GM12878 (cell line): ENCODE measurements around the gene ARFGAP3. TPM values are rescaled to one million over a fixed set of nuclear protein-coding genes. Genes with fewer than 3 reads are reported as not detected.
"Not testable (repeated sequence)": the region's sequence is repeated elsewhere in the genome, so short reads cannot be mapped to it uniquely, and the experiment has no call there.

Experiments
- ATAC-seq: fragments of 200-7000 bp; cut with Tn5 transposase; 3 replicates; pipeline ENCODE4 v1.9.1; 2020; ENCODE audit warnings: mild to moderate bottlenecking, moderate library complexity
- BruUV-seq: library from RNA; stranded (reverse); fragments of 400-500 nt; replicated peaks from 2 replicates; lab custom pipeline; 2021; lab: Mats Ljungman, UMichigan
- CTCF ChIA-PET: fragments of 300-600 bp; sonication (Branson Sonifier 250); formaldehyde crosslinking; extraction: SDS; loops from one replicate; lab custom pipeline; 2021; ENCODE audit warnings: inconsistent platforms; lab: Yijun Ruan, JAX
- POLR2A ChIA-PET: fragments of 350-600 bp; formaldehyde crosslinking; extraction: SDS; loops from one replicate; lab custom pipeline; 2021; ENCODE audit warnings: inconsistent platforms; lab: Charles Lee
- RAD21 ChIA-PET: fragments of 300-600 bp; sonication (Branson Sonifier 250); formaldehyde crosslinking; loops from one replicate; lab custom pipeline; 2023; ENCODE audit warnings: antibody characterized with exemption; ENCODE audit not compliant: unreplicated experiment; lab: Charles Lee
- SMC1A ChIA-PET: fragments of 300-600 bp; sonication (Branson Sonifier 250); formaldehyde crosslinking; loops from one replicate; lab custom pipeline; 2023; ENCODE audit not compliant: unreplicated experiment, uncharacterized antibody; lab: Charles Lee
- DNase-seq: peaks from one replicate; pipeline ENCODE4 v3.0.0-alpha.2; 2011; ENCODE audit warnings: low read depth, low spot score
- FAIRE-seq: peaks from 3 replicates; lab custom pipeline; 2011; peaks lifted over from hg19 to GRCh38; lab: Jason Lieb, UNC
- H2AFZ ChIP-seq: 2 replicates; pipeline ENCODE4 v1.6.0; 2011; ENCODE audit warnings: low read depth, low read length, control low read depth; ENCODE audit not compliant: control insufficient read depth
- H3K27ac ChIP-seq: 2 replicates; pipeline ENCODE4 v1.5.1; 2011; ENCODE audit warnings: control low read depth; ENCODE audit not compliant: control insufficient read depth, insufficient read depth
- H3K27me3 ChIP-seq, 2 experiments: replicated peaks in 1 of 2; 2 replicates each; pipeline versions ENCODE4 v1.6.0 to v1.6.1; 2011; ENCODE audit warnings: low read length in 1 of 2; ENCODE audit not compliant: control insufficient read depth in 2 of 2, insufficient read depth in 2 of 2
- H3K36me3 ChIP-seq, 2 experiments: 2 replicates each; pipeline ENCODE4 v1.5.1; 2011; ENCODE audit warnings: low read length in 1 of 2; ENCODE audit not compliant: control insufficient read depth in 2 of 2, insufficient read depth in 2 of 2
- H3K4me1 ChIP-seq: 2 replicates; pipeline ENCODE4 v1.6.1; 2011; ENCODE audit warnings: mild to moderate bottlenecking, low read length, moderate library complexity, mixed read lengths; ENCODE audit not compliant: control insufficient read depth, insufficient read depth
- H3K4me2 ChIP-seq: 2 replicates; pipeline ENCODE4 v1.6.0; 2011; ENCODE audit warnings: control low read depth; ENCODE audit not compliant: control insufficient read depth, insufficient read depth
- H3K4me3 ChIP-seq: fragments of 200-600 bp; sonication (generic); 2 replicates; pipeline ENCODE4 v1.5.1; 2016
- H3K79me2 ChIP-seq: 2 replicates; pipeline ENCODE4 v1.6.0; 2011; ENCODE audit warnings: low read length; ENCODE audit not compliant: control insufficient read depth, insufficient read depth
- H3K9ac ChIP-seq: 2 replicates; pipeline ENCODE4 v1.8.0; 2011; ENCODE audit warnings: low read length, control low read depth, mixed read lengths; ENCODE audit not compliant: control insufficient read depth, insufficient read depth
- H3K9me3 ChIP-seq: replicated peaks from 3 replicates; pipeline ENCODE4 v1.5.1; 2011; ENCODE audit warnings: mild to moderate bottlenecking, low read length; ENCODE audit not compliant: control insufficient read depth, insufficient read depth
- H4K20me1 ChIP-seq: 2 replicates; pipeline ENCODE4 v1.6.0; 2011; ENCODE audit not compliant: control insufficient read depth, insufficient read depth
- BRCA1 ChIP-seq: IDR thresholded peaks from 2 replicates; pipeline ENCODE4 v1.6.1; 2011; ENCODE audit warnings: low read depth, low read length, improper control_type of control experiment
- PML ChIP-seq: IDR thresholded peaks from 2 replicates; pipeline ENCODE4 v1.6.1; 2012; ENCODE audit warnings: low read length, inconsistent platforms
- STAT3 ChIP-seq: IDR thresholded peaks from 2 replicates; pipeline ENCODE4 v1.6.1; 2011; ENCODE audit warnings: low read depth, low read length, improper control_type of control experiment
- WGBS: methylation state at CpG from one replicate; pipeline ENCODE4 v1.1.6; 2016; ENCODE audit warnings: low lambda C conversion rate; ENCODE audit not compliant: insufficient replicate concordance, insufficient coverage; ENCODE audit errors: missing lambda C conversion rate; 5-methylcytosine and 5-hydroxymethylcytosine counted together
- in situ Hi-C: fragments of 300-500 bp; cut with MboI; formaldehyde crosslinking; loops from 9 replicates; pipeline ENCODE4 v1.14.3; 2018; ENCODE audit warnings: mixed read lengths
- intact Hi-C: fragments of 100-400 bp; cut with micrococcal nuclease; formaldehyde crosslinking; loops from one replicate; pipeline ENCODE4 v1.14.2; 2022; ENCODE audit not compliant: unreplicated experiment
- polyA plus RNA-seq, 11 experiments: library from polyadenylated mRNA; depleted of rRNA in 4 of 11; unstranded in 6 of 11; stranded (reverse) in 5 of 11; fragments of >200 nt; fragmentation: Nextera tagmentation in 4 of 11; fragmentation: Illumina TruSeq in 1 of 11; extraction: Ambion mirVana in 4 of 11; extraction: Trizol in 1 of 11; gene quantifications; 1 replicate in 1 of 11; 2 replicates in 10 of 11; pipeline versions ENCODE4 v1.2.1 to v1.2.3, GENCODE V29; 2011 to 2016; ENCODE audit warnings: inconsistent platforms in 2 of 11, missing spikeins in 2 of 11, low read depth in 1 of 11
- total RNA-seq, 4 experiments: library from RNA; depleted of rRNA in 3 of 4; stranded (reverse); fragments of >200 nt in 3 of 4; fragmentation: Illumina TruSeq in 1 of 4; extraction: Trizol in 1 of 4; gene quantifications; 2 replicates each; pipeline versions ENCODE4 v1.2.1 to v1.2.3, GENCODE V29; 2013 to 2021

Gene ARFGAP3
- total and polyA plus RNA-seq, 10 of the 15 experiments (the other 5 are each of a cell fraction or from before 2014, with no cell fraction given) = 29.7 to 50.8 (median 39.5) TPM

DNA sequence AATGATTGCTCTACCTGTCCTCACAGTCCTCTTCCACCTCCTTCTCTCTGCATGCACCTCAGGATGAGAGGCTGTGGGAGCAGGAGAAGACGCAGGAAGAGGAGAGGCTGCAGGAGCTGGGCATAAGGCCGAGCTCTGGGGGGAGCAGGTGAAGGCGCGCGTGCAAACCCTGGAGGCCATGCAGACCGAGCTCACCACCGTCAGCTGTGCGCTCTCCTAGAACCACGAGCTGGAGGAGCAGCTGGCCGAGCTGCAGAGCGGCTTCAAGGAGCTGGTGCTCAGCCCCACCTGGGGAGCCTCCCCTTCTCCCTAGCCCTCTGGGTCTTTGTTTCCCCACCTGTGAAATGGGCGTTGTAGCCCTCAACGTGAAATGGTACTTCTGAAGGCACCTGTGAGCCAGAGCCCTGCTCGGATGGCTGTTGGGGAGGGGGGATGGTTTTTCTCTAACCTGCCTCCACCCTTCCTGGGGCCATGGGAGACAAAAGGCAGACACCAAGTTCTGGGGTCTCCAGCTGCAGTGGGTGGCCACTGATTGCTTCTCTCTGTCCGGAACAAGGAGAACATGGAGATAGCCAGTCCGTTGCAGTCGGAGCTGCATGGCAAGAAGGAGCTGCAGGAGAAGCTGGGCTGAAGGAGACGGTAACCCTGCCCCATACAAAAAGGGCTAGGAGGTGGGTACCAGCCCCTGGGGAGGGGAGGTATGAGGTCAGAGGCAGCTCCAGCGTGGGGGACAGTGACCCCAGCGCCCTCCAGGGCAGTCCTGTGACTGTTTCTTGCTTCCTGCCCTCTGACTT lies 71.2 kb downstream of the ARFGAP3 start:
- in situ Hi-C loops (no loop called here), intact Hi-C loops (no loop called here)
- BruUV-seq = no TSS peak
- ChIA-PET RAD21 (interaction anchor here (1.4 kb wide), 1 partner anchor 82 kb away, joined by 5 read pairs; no protein-coding TSS in a partner anchor), CTCF (interaction anchor here (0.9 kb wide), 1 partner anchor 31 kb away, joined by 3 read pairs; no protein-coding TSS in a partner anchor), SMC1A (no interaction called here), POLR2A (interaction anchor here (0.6 kb wide), 1 partner anchor 24 kb away, joined by 7 read pairs; no protein-coding TSS in a partner anchor)
- TF ChIP-seq STAT3 (no peak), PML (no peak), BRCA1 (no peak)
- 74% methylated on average over 20 of the region's 20 CpGs for WGBS
- no peak overlapping the region for H3K4me2 ChIP-seq
- peaks cover 7% of the 10 kb centered on the region for H3K4me1 ChIP-seq
- no peaks in the 10 kb centered on the region for H3K79me2 ChIP-seq
- DNase-seq (no peak), FAIRE-seq (no peak), ATAC-seq (no peak)
- no peaks in the 10 kb centered on the region for H3K9me3 ChIP-seq
- no peak overlapping the region for H3K27ac ChIP-seq
- no peak overlapping the region for H3K9ac ChIP-seq
- H3K4me3 ChIP-seq = no peak overlapping the region
- H3K27me3 ChIP-seq = no peaks in the 10 kb centered on the region
- no peaks in the 10 kb centered on the region for H4K20me1 ChIP-seq
- no peaks in the 10 kb centered on the region for H3K36me3 ChIP-seq
- no peak overlapping the region for H2AFZ ChIP-seq

DNA sequence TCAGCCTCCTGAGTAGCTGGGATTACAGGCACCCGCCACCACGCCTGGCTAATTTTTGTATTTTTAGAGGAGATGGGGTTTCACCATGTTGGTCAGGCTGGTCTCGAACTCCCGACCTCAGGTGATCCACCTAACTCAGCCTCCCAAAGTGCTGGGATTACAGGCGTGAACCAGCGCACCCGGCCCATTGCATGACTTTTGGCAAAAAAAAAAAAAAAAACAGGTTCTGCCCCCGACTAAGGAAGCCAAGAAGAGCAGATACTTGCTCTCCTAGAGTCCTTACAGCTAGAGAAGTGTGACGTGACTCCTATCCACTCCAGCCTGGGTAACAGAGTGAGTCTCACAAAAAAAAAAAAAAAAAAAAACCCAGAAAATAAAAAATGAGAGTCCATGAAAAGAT lies 74.8 kb downstream of the ARFGAP3 start:
- H4K20me1 ChIP-seq, DNase-seq, intact Hi-C loops, H3K4me1 ChIP-seq, H2AFZ ChIP-seq, H3K36me3 ChIP-seq, H3K9ac ChIP-seq, H3K27ac ChIP-seq, FAIRE-seq, H3K27me3 ChIP-seq, H3K4me2 ChIP-seq, in situ Hi-C loops, BruUV-seq, H3K79me2 ChIP-seq, H3K9me3 ChIP-seq, ATAC-seq, H3K4me3 ChIP-seq: not testable (repeated sequence)
- ChIA-PET RAD21 (interaction anchor here (0.7 to 1.6 kb wide), 2 partner anchors 11 to 41 kb away, joined by 3 to 4 read pairs; no protein-coding TSS in a partner anchor), CTCF (interaction anchor here (0.7 to 3.0 kb wide), 8 partner anchors 13 to 308 kb away, joined by 3 to 17 read pairs (median 3); no protein-coding TSS in a partner anchor), SMC1A (interaction anchor here (1.0 to 1.4 kb wide), 2 partner anchors 17 to 251 kb away, joined by 4 to 6 read pairs; no protein-coding TSS in a partner anchor), POLR2A (interaction anchor here (0.6 to 0.7 kb wide), 2 partner anchors 36 to 315 kb away, joined by 3 to 4 read pairs; no protein-coding TSS in a partner anchor)
- WGBS = 54% methylated on average over 9 of the region's 9 CpGs
